ENCODE measurements around the gene CCDC102A.
A peak's percentile ranks its signal among the peaks of the same experiment; 100 is the strongest.

CCDC102A gene

DNA sequence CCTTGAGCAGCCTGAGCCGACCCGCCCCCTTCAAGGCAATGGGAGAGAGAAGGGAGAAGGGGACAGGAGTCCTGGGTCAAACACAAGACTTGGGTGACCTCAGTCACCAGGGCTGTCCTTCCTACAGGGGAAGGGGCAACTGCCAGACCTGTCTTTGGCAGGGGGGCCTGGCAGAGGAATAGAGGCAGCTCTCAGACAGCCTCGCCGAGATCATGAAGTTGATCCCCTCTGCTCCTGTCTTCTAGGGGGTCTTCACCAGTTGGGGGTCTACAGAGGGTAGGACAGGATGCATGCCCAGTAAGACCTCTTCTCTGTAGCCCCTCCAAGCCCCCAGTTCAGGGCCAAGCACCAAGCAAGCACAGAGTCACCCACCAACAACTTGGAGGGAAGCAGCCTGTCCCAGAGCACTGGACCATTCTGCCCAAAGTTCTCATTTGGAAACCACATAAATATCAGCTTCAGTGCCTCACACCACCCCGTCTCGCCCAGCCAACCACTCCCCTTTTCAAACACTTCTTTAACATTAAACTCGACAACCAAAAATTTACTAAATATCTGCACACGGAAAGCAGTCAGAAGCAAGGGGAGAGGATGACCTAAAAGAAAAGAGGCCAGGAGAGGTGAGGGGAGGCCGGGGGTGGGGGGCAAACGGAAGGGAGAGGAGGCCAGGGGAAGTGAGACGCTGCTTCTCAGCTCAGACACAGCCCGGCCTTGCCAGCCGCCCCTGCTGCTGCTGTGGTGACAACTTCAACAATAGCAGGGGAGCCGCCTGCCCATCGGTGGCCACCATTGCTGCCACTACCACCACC is 57.8 kb downstream of the CCDC102A start:
- Histone ChIP-seq H3K9me3 (ENCODE audit: control insufficient read depth in 1 of 2, low read length in 2 of 2) (no peaks in the 10 kb centered on the region), H3K27me3 (ENCODE audit: low read depth, low read length) (no peaks in the 10 kb centered on the region), H3K36me3 (ENCODE audit: control insufficient read depth in 1 of 2, insufficient read depth in 2 of 2, low read length in 2 of 2) (peaks cover 6 to 12% of the 10 kb centered on the region in 2 donors), H3K27ac (ENCODE audit: low read length) (no peak overlapping the region), H3K4me1 (ENCODE audit: control insufficient read depth in 1 of 2, insufficient read depth in 2 of 2, low read length in 2 of 2) (peaks cover 0 to 15% of the 10 kb centered on the region in 2 donors), H3K4me3 (ENCODE audit: low read depth in 1 of 2, low read length in 2 of 2) (peak overlapping the region; percentile 54 to 66)

DNA sequence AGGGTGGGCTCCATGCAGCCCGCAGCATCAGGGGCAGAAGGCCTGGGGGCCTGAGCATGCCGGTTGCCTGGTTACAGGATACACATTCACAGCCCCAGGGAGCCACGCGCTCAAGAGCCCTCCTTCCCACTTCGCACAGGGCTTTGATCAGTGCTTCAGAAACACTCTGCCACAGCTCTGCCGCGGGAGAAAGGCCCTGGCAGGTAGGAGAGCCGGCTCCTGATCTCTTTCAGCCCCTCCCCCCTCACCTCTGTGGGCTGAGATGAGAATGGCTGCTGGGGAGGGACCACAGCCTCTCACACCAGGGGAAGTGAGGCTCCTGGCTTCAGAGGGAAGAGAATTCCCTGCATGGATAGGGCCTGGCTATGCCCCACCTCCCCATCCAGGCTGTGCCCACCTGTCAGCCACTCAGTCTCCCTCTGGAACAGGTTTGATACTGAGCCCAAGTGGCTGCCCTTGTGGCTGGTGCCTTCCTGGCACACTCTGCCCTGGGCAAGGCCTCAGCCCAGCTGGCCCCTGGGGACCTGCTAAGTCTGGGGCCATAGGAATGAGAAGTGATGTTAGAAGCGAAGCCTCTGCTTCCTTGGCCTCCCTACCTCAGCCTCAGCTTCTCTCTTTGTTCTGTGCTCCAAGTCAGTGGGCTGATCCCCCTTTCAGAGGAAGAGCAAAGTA is 58.7 kb downstream of the CCDC102A start:
- Histone ChIP-seq H3K36me3 (ENCODE audit: control insufficient read depth in 1 of 2, insufficient read depth in 2 of 2, low read length in 2 of 2) (peaks cover 11 to 22% of the 10 kb centered on the region in 2 donors), H3K4me3 (ENCODE audit: low read depth in 1 of 2, low read length in 2 of 2) (no peak overlapping the region), H3K27me3 (ENCODE audit: low read depth, low read length) (no peaks in the 10 kb centered on the region), H3K9me3 (ENCODE audit: control insufficient read depth in 1 of 2, low read length in 2 of 2) (no peaks in the 10 kb centered on the region), H3K4me1 (ENCODE audit: control insufficient read depth in 1 of 2, insufficient read depth in 2 of 2, low read length in 2 of 2) (peaks cover 0 to 15% of the 10 kb centered on the region in 2 donors), H3K27ac (ENCODE audit: low read length) (no peak overlapping the region)

DNA sequence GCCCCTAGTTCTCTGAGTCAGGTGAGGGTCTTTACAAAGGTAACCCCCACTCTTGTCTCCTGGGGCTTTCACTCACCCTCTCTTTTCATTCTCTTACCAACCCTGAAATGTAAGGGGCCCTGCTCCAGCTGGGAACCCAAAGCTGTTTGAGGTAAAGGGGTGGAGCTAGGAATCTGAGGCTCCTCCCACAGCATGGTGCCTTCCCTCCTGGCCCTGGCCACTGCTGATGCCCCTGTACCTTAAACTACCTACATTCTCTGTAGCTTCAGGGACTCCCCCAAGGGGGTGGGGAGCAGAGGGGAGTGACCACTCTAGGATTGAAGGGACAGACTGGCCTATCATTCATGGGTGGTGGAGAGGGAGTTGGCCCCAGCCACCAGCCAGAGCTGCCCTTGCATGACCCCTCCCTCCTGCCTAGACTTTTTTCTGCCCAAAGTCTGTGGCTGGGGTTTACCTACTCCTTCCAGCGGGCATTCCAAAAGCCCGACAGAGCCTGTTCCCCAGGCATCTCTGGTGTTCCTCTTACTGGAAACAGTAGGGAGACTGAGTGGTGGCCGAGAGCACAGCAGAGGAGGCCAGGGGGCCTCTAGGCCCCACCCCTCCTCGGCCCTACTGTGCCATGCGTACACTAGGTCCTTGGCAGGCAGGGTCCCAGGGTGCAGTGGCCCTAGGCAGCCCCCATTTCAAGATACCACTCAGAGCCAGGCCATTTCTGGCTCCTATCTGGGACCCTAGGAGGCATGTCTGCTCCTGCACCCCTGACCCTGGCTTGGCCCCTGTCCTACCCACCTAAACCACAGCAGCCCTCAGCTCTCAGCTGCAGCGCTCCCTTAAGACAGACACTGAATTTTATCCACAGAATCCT is 59.6 kb downstream of the CCDC102A start:
- H3K4me3 ChIP-seq (ENCODE audit: low read depth in 1 of 2, low read length in 2 of 2), result no peak overlapping the region
- H3K36me3 ChIP-seq (ENCODE audit: control insufficient read depth in 1 of 2, insufficient read depth in 2 of 2, low read length in 2 of 2), result peaks cover 19 to 30% of the 10 kb centered on the region in 2 donors
- H3K9me3 ChIP-seq (ENCODE audit: control insufficient read depth in 1 of 2, low read length in 2 of 2), result no peaks in the 10 kb centered on the region
- H3K27me3 ChIP-seq (ENCODE audit: low read depth, low read length), result no peaks in the 10 kb centered on the region
- H3K4me1 ChIP-seq (ENCODE audit: control insufficient read depth in 1 of 2, insufficient read depth in 2 of 2, low read length in 2 of 2), result peaks cover 0 to 15% of the 10 kb centered on the region in 2 donors
- no peak overlapping the region for H3K27ac ChIP-seq (ENCODE audit: low read length)

DNA sequence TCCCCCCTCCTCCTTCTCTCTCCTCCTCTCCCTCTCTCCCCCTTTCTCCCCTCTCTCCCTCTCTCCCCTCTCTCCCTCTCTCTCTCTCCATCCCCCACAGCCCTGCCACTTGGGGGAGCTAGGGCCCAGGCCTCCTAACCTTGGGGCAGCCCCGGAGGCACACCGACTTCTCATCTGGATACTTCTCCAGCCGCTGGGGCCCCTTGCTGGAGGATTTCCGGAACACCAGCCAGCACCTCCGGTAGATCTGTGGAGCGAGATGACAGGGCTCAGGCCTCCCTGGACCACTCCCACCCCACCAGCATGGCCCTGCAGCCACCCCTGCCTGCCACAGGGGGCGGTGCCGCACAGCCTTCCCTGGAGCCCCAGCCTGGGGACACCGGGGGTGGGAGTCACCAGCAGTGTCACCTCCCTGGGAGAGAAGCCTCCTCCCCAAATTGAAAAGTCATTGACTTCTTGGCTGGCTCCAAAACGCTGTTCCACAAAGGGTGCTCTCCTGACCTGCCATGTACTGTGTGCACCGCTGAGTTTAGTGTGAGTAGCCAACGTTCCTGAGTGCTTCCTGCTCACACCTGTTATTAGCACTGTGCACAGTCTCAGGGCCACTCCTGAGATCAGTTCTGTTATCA is 60.5 kb downstream of the CCDC102A start:
- Histone ChIP-seq H3K4me3 (ENCODE audit: low read depth in 1 of 2, low read length in 2 of 2) (no peak overlapping the region), H3K36me3 (ENCODE audit: control insufficient read depth in 1 of 2, insufficient read depth in 2 of 2, low read length in 2 of 2) (peaks cover 26 to 37% of the 10 kb centered on the region in 2 donors), H3K4me1 (ENCODE audit: control insufficient read depth in 1 of 2, insufficient read depth in 2 of 2, low read length in 2 of 2) (peaks cover 5 to 15% of the 10 kb centered on the region in 2 donors), H3K9me3 (ENCODE audit: control insufficient read depth in 1 of 2, low read length in 2 of 2) (no peaks in the 10 kb centered on the region), H3K27ac (ENCODE audit: low read length) (no peak overlapping the region), H3K27me3 (ENCODE audit: low read depth, low read length) (no peaks in the 10 kb centered on the region)

DNA sequence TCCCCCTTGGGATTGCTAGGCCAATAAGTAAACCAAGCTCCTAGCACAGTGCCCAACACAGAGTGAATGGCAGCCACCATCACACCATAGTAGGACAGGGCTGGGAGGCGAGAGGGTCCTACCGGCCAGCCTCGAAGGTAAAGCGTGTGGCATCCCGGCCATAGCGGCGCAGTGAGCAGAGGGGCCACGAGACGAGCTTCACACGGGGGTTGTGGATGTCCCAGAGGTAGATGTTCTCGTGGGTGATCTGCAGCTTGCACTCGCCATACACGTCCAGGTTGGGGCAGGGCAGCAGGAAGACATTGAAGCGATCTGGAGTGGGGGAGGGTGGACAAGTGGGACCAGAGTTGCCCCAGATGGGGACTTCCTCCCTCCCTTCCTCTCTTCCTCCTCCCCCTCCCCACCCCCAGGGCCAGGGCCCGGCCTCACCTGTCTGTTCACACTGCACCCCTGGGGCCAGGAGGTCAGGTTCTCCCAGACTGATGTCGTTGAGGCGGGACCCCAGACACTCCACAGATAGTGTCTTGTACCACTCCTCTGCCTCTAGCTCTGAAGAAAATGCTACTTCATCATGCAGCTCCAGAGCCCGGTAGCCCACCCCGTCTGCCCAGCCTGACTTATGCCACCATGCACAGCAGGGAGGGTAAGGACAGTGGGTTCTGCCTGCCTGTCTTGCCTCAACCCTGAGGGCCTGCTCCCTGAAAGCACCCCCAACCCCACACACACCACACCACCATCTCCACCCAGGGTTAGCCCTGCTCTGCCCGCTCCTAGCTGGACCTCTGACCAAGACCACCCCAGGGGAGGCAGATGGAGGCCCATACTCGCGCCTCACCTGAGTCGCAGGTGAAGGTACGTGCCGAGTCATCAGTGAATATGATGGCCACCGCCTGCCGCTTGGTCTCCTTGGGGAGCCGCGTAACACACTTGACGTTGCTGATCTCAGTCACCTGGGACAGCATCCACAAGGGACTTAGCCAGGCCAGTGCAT is 61.4 kb downstream of the CCDC102A start:
- Histone ChIP-seq H3K36me3 (ENCODE audit: control insufficient read depth in 1 of 2, insufficient read depth in 2 of 2, low read length in 2 of 2) (peaks cover 35 to 46% of the 10 kb centered on the region in 2 donors), H3K27me3 (ENCODE audit: low read depth, low read length) (no peaks in the 10 kb centered on the region), H3K4me1 (ENCODE audit: control insufficient read depth in 1 of 2, insufficient read depth in 2 of 2, low read length in 2 of 2) (peaks cover 9% of the 10 kb centered on the region in 2 donors), H3K4me3 (ENCODE audit: low read depth in 1 of 2, low read length in 2 of 2) (no peak overlapping the region), H3K9me3 (ENCODE audit: control insufficient read depth in 1 of 2, low read length in 2 of 2) (no peaks in the 10 kb centered on the region), H3K27ac (ENCODE audit: low read length) (no peak overlapping the region)

DNA sequence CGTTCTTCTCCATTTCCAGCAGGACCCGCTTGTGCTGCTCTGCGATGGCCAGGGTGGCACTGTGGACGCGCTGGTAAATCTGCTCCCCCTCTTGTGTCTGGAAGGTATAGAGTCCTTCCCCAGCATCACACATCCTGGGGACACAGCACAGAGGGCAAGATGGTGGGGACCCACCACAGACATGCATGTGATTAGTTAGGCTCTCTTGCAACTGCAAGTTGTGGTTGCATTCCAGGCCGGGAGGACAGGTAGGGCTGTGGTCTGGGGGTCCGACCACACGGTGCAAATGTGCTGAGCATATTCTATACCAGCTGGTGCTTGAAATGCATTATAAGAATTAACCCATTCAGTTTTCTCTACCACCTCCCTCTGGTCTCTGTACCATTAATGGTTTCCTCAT is 62.5 kb downstream of the CCDC102A start:
- no peaks in the 10 kb centered on the region for H3K9me3 ChIP-seq (ENCODE audit: control insufficient read depth in 1 of 2, low read length in 2 of 2)
- peaks cover 6 to 9% of the 10 kb centered on the region in 2 donors for H3K4me1 ChIP-seq (ENCODE audit: control insufficient read depth in 1 of 2, insufficient read depth in 2 of 2, low read length in 2 of 2)
- peaks cover 45 to 57% of the 10 kb centered on the region in 2 donors for H3K36me3 ChIP-seq (ENCODE audit: control insufficient read depth in 1 of 2, insufficient read depth in 2 of 2, low read length in 2 of 2)
- H3K4me3 ChIP-seq (ENCODE audit: low read depth in 1 of 2, low read length in 2 of 2), result no peak overlapping the region
- H3K27me3 ChIP-seq (ENCODE audit: low read depth, low read length), result no peaks in the 10 kb centered on the region
- H3K27ac ChIP-seq (ENCODE audit: low read length), result no peak overlapping the region

DNA sequence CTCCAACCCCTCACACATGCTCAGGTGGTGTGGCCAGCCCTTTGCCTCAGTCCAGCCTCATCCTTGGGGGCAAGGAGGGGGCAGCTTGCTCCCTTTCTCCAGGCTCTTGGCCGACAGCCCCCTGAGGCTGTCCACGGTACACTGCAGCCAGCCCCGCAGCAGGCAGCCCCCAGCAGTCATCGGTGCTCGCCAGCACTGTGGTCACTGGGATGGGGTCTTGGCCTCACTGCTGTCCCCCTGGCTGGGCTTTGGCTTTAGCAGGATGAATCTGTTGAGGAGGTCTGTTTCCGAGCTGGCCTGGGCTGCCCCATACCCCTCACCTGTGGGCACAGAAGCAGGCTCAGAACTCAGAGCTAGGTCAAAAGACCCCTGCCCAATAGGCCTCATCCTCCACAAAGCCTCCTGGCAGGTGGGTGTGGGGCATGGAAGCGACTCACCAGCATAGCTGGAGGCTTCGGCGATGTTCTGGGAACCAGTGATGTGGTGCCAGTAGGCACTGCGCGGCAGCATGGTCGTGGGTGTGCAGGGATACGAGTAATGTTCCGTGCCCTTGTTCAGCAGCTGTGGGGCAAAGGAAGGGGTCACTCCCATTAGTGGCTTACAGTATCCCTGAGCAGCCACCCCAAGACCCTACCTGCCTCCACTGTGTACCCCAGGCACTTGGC is 63.1 kb downstream of the CCDC102A start:
- no peak overlapping the region for H3K4me3 ChIP-seq (ENCODE audit: low read depth in 1 of 2, low read length in 2 of 2)
- peaks cover 6 to 9% of the 10 kb centered on the region in 2 donors for H3K4me1 ChIP-seq (ENCODE audit: control insufficient read depth in 1 of 2, insufficient read depth in 2 of 2, low read length in 2 of 2)
- no peak overlapping the region for H3K27ac ChIP-seq (ENCODE audit: low read length)
- no peaks in the 10 kb centered on the region for H3K27me3 ChIP-seq (ENCODE audit: low read depth, low read length)
- no peaks in the 10 kb centered on the region for H3K9me3 ChIP-seq (ENCODE audit: control insufficient read depth in 1 of 2, low read length in 2 of 2)
- peaks cover 51 to 63% of the 10 kb centered on the region in 2 donors for H3K36me3 ChIP-seq (ENCODE audit: control insufficient read depth in 1 of 2, insufficient read depth in 2 of 2, low read length in 2 of 2)

DNA sequence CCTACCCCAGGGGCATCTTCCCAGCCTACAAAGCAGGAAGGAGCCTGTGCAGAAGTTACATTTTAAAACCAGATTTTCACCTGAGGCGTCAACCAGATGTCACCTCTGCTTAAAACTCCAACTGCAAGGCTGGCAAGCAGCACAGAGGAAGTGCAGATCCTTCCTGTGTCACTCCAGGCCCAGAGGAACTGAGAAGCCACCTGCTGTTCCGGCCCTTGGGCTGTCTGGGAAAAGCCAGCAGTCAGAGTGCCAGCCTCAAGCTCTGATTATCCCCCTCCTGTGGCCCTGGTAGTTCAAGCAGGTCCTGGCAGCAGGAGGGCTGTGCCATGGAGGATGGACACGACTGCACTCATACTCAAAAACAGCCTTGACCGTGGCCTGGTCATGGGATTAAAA is 63.7 kb downstream of the CCDC102A start:
- Histone ChIP-seq H3K9me3 (ENCODE audit: control insufficient read depth in 1 of 2, low read length in 2 of 2) (no peaks in the 10 kb centered on the region), H3K4me1 (ENCODE audit: control insufficient read depth in 1 of 2, insufficient read depth in 2 of 2, low read length in 2 of 2) (peaks cover 6 to 9% of the 10 kb centered on the region in 2 donors), H3K4me3 (ENCODE audit: low read depth in 1 of 2, low read length in 2 of 2) (no peak overlapping the region), H3K27ac (ENCODE audit: low read length) (no peak overlapping the region), H3K27me3 (ENCODE audit: low read depth, low read length) (no peaks in the 10 kb centered on the region), H3K36me3 (ENCODE audit: control insufficient read depth in 1 of 2, insufficient read depth in 2 of 2, low read length in 2 of 2) (peaks cover 58 to 69% of the 10 kb centered on the region in 2 donors)

DNA sequence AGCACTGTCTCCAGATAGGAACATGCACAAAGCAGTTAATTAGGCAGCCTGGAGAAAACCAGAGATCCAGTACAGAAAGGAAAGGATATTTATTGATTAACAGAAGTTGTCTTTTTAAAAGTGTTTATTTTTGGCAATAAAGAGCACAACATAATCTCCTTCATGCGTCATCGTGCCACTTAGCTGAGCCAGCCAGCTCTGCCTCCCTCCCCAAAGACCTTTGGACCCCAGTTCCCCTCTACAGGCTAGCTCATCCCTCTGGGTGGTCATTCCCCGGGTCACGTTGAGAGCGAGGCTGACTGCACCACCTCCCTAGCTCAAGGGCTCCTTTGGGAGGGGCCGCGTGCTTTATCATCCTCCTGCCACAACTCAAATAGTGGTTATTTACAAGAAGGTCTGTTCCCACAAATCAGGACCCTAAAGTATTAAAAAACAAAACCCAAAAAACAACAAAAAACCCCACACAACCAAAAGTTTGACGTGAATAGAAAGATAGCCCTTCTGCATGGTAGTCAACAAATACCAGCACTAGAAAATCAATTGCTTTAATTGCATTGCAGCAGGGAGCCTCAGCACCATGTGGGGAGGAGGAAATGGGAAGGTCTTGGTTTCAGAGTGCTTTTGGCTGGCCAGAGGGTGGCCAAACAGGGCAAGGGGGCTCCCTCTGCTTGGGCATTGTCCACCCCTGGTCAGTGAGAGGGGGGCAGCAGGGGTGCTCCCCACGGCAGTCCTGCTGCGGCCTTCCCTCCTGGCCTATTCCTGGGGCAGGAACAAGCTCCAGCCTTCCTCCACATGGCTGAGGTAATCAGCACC is 64.3 kb downstream of the CCDC102A start:
- Histone ChIP-seq H3K27ac (ENCODE audit: low read length) (no peak overlapping the region), H3K9me3 (ENCODE audit: control insufficient read depth in 1 of 2, low read length in 2 of 2) (no peaks in the 10 kb centered on the region), H3K27me3 (ENCODE audit: low read depth, low read length) (no peaks in the 10 kb centered on the region), H3K4me1 (ENCODE audit: control insufficient read depth in 1 of 2, insufficient read depth in 2 of 2, low read length in 2 of 2) (peaks cover 6 to 9% of the 10 kb centered on the region in 2 donors), H3K4me3 (ENCODE audit: low read depth in 1 of 2, low read length in 2 of 2) (no peak overlapping the region), H3K36me3 (ENCODE audit: control insufficient read depth in 1 of 2, insufficient read depth in 2 of 2, low read length in 2 of 2) (peaks cover 62 to 74% of the 10 kb centered on the region in 2 donors)

Measured in muscle layer of duodenum (tissue), 2 donors.